Prostate gland (tissue), 2 donors: Measurements from ENCODE around the gene GRAMD2A.

Experiments
- CTCF ChIP-seq, 4 experiments: fragments of 200-600 bp in 2 of 4; fragments of 450-650 bp in 2 of 4; sonication (generic) in 2 of 4; IDR thresholded peaks; 1 replicate in 3 of 4; 2 replicates in 1 of 4; pipeline ENCODE4 v1.5.1; 2016 to 2019; ENCODE audit warnings: antibody characterized with exemption in 4 of 4, mild to moderate bottlenecking in 2 of 4, moderate library complexity in 2 of 4
- POLR2A ChIP-seq: fragments of 450-650 bp; IDR thresholded peaks from one replicate; pipeline ENCODE4 v1.6.1; 2016; ENCODE audit warnings: antibody characterized with exemption, mild to moderate bottlenecking

GRCh38 chr15:72147418-72147817, 50.2 kb downstream of the GRAMD2A start:
- TF ChIP-seq POLR2A (no peak), CTCF (IDR thresholded peaks at IDR 0.05) (no peak)
